Activated CD4-positive, alpha-beta T cell treated with anti-CD3 and anti-CD28 coated beads for 24 hours (primary cell): ENCODE measurements around the gene ZNF79.
"Not testable (repeated sequence)": the region's sequence is repeated elsewhere in the genome, so short reads cannot be mapped to it uniquely, and the experiment has no call there.

Experiments
- DNase-seq, 2 donors: peaks; one replicate each; pipeline ENCODE4 v3.0.0-alpha.2; 2020; ENCODE audit warnings: low read depth in 2 of 2

ZNF79 gene

GRCh38 chr9:127455324-127455992, 31.3 kb downstream of the ZNF79 start:
- DNase-seq = no peak

GRCh38 chr9:127457191-127457878, 33.2 kb downstream of the ZNF79 start:
- no peak for DNase-seq

GRCh38 chr9:127458921-127459320, 34.7 kb downstream of the ZNF79 start:
- DNase-seq = no peak

GRCh38 chr9:127463382-127463781, 39.2 kb downstream of the ZNF79 start:
- DNase-seq = no peak

- no peak for DNase-seq
Measured at GRCh38 chr9:127463911-127464310, 39.7 kb downstream of the ZNF79 start.

GRCh38 chr9:127466407-127466917, 42.3 kb downstream of the ZNF79 start:
- not testable (repeated sequence) for DNase-seq

- DNase-seq = no peak
Measured at GRCh38 chr9:127467621-127468020, 43.4 kb downstream of the ZNF79 start.

- DNase-seq = no peak
Measured at GRCh38 chr9:127470662-127471061, 46.5 kb downstream of the ZNF79 start.

- no peak for DNase-seq
Measured at GRCh38 chr9:127473501-127473900, 49.3 kb downstream of the ZNF79 start.

GRCh38 chr9:127473932-127474331, 49.8 kb downstream of the ZNF79 start:
- DNase-seq = no peak

GRCh38 chr9:127474592-127474991, 50.4 kb downstream of the ZNF79 start:
- DNase-seq = no peak

- DNase-seq = no peak
Measured at GRCh38 chr9:127479507-127480081, 55.4 kb downstream of the ZNF79 start.

GRCh38 chr9:127482662-127483061, 58.5 kb downstream of the ZNF79 start:
- no peak for DNase-seq

- DNase-seq = no peak
Measured at GRCh38 chr9:127485995-127486394, 61.8 kb downstream of the ZNF79 start.

GRCh38 chr9:127488946-127489345, 64.8 kb downstream of the ZNF79 start:
- DNase-seq = no peak

GRCh38 chr9:127489471-127490115, 65.4 kb downstream of the ZNF79 start:
- no peak for DNase-seq

- no peak for DNase-seq
Measured at GRCh38 chr9:127490535-127491230, 66.5 kb downstream of the ZNF79 start.

GRCh38 chr9:127491516-127491915, 67.3 kb downstream of the ZNF79 start:
- no peak for DNase-seq

- no peak for DNase-seq
Measured at GRCh38 chr9:127492616-127493015, 68.4 kb downstream of the ZNF79 start.

GRCh38 chr9:127493592-127494303, 69.6 kb downstream of the ZNF79 start:
- DNase-seq = no peak

- DNase-seq = no peak
Measured at GRCh38 chr9:127494304-127494702, 70.1 kb downstream of the ZNF79 start.
